ENCODE results near the gene TJP3.

DNA sequence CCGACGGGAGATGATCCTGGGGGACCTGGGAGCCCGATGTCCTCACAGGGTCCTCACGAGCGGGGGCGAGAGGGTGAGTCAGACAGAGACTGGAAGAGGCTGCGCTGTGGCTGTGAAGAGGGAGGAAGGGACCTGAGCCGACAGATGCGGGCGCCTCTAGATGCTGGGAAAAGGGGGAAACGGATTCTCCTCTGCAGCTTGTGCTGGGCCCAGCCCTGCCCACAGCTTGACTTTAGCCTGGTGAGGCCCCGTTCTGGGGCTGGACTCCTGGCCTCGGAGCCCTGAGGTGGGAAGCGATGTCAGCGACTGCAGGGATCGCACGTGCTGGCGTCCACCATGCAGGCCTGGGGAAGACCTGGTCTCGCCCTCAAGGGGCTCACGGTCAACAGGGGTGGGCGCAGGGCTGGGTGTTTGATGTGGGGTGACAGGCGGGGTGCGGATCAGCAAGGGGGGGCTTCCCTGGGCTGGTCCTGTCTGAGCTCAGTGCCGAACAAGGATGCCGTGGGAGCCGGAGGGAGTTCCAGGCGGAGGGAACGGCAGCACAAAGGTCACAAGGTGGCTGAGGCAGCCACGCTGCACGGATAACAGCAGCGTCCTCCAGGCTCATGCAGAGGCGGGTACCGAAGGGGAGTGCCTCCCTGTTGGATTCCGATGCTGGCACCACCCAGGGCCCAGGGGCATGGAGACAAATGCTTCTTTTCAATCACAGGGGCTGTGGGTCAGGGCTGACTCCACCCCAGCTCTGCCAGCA is 39.7 kb upstream of the TJP3 start:
- TF ChIP-seq POLR2A (IDR thresholded peaks at IDR 0.05) = no peak
- TF ChIP-seq, protein P1, sequence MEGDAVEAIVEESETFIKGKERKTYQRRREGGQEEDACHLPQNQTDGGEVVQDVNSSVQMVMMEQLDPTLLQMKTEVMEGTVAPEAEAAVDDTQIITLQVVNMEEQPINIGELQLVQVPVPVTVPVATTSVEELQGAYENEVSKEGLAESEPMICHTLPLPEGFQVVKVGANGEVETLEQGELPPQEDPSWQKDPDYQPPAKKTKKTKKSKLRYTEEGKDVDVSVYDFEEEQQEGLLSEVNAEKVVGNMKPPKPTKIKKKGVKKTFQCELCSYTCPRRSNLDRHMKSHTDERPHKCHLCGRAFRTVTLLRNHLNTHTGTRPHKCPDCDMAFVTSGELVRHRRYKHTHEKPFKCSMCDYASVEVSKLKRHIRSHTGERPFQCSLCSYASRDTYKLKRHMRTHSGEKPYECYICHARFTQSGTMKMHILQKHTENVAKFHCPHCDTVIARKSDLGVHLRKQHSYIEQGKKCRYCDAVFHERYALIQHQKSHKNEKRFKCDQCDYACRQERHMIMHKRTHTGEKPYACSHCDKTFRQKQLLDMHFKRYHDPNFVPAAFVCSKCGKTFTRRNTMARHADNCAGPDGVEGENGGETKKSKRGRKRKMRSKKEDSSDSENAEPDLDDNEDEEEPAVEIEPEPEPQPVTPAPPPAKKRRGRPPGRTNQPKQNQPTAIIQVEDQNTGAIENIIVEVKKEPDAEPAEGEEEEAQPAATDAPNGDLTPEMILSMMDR (IDR thresholded peaks at IDR 0.05) = no peak
